Gastroesophageal sphincter (tissue), 4 donors: ENCODE measurements around the gene FBXW5. TPM values are rescaled to one million over a fixed set of nuclear protein-coding genes. Genes with fewer than 3 reads are reported as not detected.

Experiments used
- ATAC-seq: fragments of 150-250 bp; one replicate; pipeline ENCODE4 v1.9.1; 2016; ENCODE audit warnings: mild to moderate bottlenecking, moderate library complexity
- H3K27ac ChIP-seq, 4 donors: fragments of 200-600 bp; sonication (generic) in 3 of 4; 1 replicate in 3 of 4; 2 replicates in 1 of 4; pipeline ENCODE4 v1.5.1; 2016 to 2019
- H3K27me3 ChIP-seq: fragments of 200-600 bp; sonication (generic); one replicate; pipeline ENCODE4 v1.5.1; 2019
- H3K36me3 ChIP-seq, 2 donors: fragments of 200-600 bp; sonication (generic); one replicate each; pipeline ENCODE4 v1.5.1; 2019; ENCODE audit warnings: control low read depth in 1 of 2
- H3K4me1 ChIP-seq, 3 donors: fragments of 200-600 bp; sonication (generic); 1 replicate in 2 of 3; 2 replicates in 1 of 3; pipeline ENCODE4 v1.5.1; 2016 to 2019; ENCODE audit warnings: control low read depth in 2 of 3
- H3K4me3 ChIP-seq, 2 donors: fragments of 200-600 bp; sonication (generic); one replicate each; pipeline ENCODE4 v1.5.1; 2019; ENCODE audit warnings: mild to moderate bottlenecking in 1 of 2, moderate library complexity in 1 of 2
- H3K9me3 ChIP-seq, 3 donors: fragments of 200-600 bp; sonication (generic); one replicate each; pipeline ENCODE4 v1.5.1; 2017 to 2019; ENCODE audit warnings: control low read depth in 2 of 3
- CTCF ChIP-seq, 4 experiments: fragments of 200-600 bp in 2 of 4; fragments of 450-650 bp in 2 of 4; sonication (generic) in 1 of 4; IDR thresholded peaks; one replicate each; pipeline ENCODE4 v1.5.1; 2017 to 2019; ENCODE audit warnings: antibody characterized with exemption in 4 of 4, mild to moderate bottlenecking in 2 of 4, moderate library complexity in 2 of 4
- EP300 ChIP-seq: sonication (generic); formaldehyde crosslinking; IDR thresholded peaks from one replicate; pipeline ENCODE4 v1.6.1; 2017; ENCODE audit warnings: antibody characterized with exemption, mild to moderate bottlenecking
- POLR2A ChIP-seq, 2 donors: fragments of 450-650 bp; IDR thresholded peaks; one replicate each; pipeline ENCODE4 v1.6.1; 2017; ENCODE audit warnings: antibody characterized with exemption in 2 of 2, mild to moderate bottlenecking in 2 of 2, moderate library complexity in 1 of 2
- POLR2AphosphoS5 ChIP-seq: sonication (generic); formaldehyde crosslinking; IDR thresholded peaks from one replicate; pipeline ENCODE4 v1.6.1; 2017; ENCODE audit warnings: antibody characterized with exemption
- WGBS, 2 donors: methylation state at CpG; one replicate each; pipeline ENCODE4 v1.1.5; 2018; ENCODE audit warnings: low coverage in 1 of 2; 5-methylcytosine and 5-hydroxymethylcytosine counted together
- total RNA-seq, 4 donors: library from RNA; depleted of rRNA; stranded (reverse); fragments of >200 nt; gene quantifications; one replicate each; pipeline ENCODE4 v1.1.0, GENCODE V29; 2016

The FBXW5 gene
- total RNA-seq, 4 donors from 2014 or later = 171 to 310 (median 236) TPM

DNA sequence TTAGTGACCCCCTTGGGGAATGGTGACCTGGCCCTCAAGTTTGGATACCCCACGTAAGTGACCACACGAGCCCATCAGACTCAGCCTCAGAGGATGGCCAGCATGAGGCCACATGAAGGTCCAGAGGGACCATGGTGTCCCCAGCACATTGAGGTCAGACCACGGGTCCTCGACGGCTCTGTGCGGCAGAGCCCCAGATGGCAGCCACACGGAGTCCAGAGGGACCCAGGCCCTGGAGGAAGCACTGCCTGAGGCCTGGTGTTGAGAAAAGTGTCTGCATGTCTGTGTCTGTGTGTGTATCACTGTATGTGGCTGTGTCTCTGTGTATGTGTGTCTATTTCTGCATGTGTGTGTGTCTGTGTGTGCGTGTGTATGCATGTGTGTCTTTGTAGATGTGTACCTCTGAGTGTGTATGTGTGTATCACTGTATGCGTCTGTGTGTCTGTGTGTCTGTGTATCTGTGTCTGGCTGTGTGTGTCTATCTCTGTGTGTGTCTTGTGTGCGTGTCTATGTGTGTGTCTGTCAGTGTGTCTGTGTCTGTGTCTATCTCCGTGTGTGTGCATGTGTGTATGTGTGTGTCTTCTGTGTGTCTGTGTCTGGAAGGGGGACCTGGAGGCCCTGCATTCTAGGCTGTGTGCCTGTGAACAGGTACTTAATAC lies 39.2 kb upstream of the FBXW5 start:
- TF ChIP-seq POLR2A (IDR thresholded peaks at IDR 0.05) = no peak
- no peak for TF ChIP-seq POLR2AphosphoS5
- TF ChIP-seq CTCF (IDR thresholded peaks at IDR 0.05) = no peak
- no peak for TF ChIP-seq EP300
- Histone ChIP-seq H3K36me3 (no peaks in the 10 kb centered on the region), H3K4me1 (peaks cover 0 to 18% (median 0%) of the 10 kb centered on the region in 3 donors), H3K9me3 (no peaks in the 10 kb centered on the region), H3K27ac (no peak overlapping the region), H3K4me3 (no peak overlapping the region), H3K27me3 (peaks cover 70% of the 10 kb centered on the region)
- no peak for ATAC-seq
- WGBS, 2 donors = 50 to 62% methylated on average over 2 to 3 of the region's 11 CpGs

DNA sequence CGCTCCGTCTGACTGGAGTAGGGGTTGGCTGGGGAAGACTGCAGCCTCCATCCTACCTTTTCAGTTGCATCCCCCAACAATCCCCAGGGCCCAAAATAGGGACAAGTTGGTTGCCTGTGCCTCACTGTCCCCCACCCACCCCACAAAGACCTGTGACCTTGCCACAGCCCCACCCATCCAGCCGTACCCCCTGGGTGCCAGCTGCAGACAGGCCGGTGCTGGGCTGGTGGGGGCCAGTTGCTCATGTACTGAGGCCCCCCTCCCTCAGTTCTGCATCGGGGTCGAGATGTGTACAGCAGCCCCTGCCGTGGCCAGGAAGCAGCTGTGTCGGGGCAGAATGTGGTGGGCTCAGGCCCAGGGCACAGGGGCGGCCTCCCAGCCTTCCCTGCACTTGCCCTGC lies 38.6 kb upstream of the FBXW5 start:
- Histone ChIP-seq H3K4me3 (no peak overlapping the region), H3K27ac (no peak overlapping the region), H3K27me3 (peaks cover 73% of the 10 kb centered on the region), H3K4me1 (peaks cover 0 to 22% (median 1%) of the 10 kb centered on the region in 3 donors), H3K36me3 (no peaks in the 10 kb centered on the region), H3K9me3 (no peaks in the 10 kb centered on the region)
- no peak for ATAC-seq
- TF ChIP-seq POLR2A (IDR thresholded peaks at IDR 0.05) = no peak
- no peak for TF ChIP-seq EP300
- TF ChIP-seq POLR2AphosphoS5 = no peak
- TF ChIP-seq CTCF (IDR thresholded peaks at IDR 0.05) = no peak
- 100% methylated on average over 2 of the region's 9 CpGs; no CpG with 5 or more reads in 1 of the 2 donors for WGBS, 2 donors

DNA sequence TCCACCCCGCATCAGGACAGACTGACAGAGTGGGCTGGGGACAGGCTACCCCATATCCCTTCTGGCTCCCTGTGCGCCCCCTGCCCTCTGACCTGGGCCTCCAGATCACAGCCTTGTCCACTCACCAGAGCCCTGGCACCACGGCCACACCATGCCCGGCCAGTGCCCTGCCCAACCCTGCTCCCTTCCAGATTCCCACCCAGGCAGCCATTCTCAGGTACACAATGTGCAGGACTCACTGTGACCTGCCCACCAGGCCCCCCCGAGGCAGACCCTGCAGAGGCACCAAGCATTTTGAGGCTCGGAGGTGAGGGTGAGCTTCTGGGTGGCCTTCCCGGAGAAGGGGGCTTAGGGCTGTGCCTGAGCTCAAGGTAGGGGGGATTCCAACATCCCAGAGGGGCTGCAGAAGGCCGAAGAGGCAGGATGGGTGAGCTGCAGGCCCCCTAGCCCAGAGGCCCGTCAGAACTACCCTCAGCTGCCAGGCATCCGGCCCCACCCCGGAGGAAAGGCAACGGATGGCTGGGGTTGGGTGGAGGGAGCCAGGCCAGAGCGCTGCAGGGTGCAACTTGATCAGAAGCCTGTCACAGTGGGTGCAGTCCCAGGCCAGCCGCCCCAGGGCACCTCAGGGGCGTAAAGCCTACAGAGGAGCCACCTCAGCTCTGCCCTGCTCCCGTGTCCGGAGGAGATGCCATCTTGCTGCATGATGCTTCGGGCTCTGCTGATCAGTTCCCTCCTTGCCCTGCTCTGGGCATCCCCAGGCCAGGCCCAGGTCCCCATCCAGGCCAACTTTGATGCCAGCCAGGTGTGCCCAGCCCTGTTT lies 37.9 kb upstream of the FBXW5 start, which contains the start of gene LCNL1:
Gene LCNL1, plus strand, starts transcription at position 762 of the 820 bp plus-strand sequence. CDS start 594 bp downstream, outside the sequence.
- peaks cover 0 to 29% (median 7%) of the 10 kb centered on the region in 3 donors for H3K4me1 ChIP-seq
- peak within 1 kb of the TSS in 2 of 4 donors; percentile 35 to 38 for H3K27ac ChIP-seq
- no peak for ATAC-seq
- H3K4me3 ChIP-seq = no peak within 1 kb of the TSS
- 83 to 87% methylated on average over 3 to 4 of the region's 18 CpGs for WGBS, 2 donors
- TF ChIP-seq POLR2AphosphoS5 (no peak), CTCF (IDR thresholded peaks at IDR 0.05) (no peak), POLR2A (IDR thresholded peaks at IDR 0.05) (no peak), EP300 (no peak)
- peaks cover 80% of the 10 kb centered on the region for H3K27me3 ChIP-seq
- H3K36me3 ChIP-seq = no peaks in the 10 kb centered on the region
- H3K9me3 ChIP-seq = no peaks in the 10 kb centered on the region

DNA sequence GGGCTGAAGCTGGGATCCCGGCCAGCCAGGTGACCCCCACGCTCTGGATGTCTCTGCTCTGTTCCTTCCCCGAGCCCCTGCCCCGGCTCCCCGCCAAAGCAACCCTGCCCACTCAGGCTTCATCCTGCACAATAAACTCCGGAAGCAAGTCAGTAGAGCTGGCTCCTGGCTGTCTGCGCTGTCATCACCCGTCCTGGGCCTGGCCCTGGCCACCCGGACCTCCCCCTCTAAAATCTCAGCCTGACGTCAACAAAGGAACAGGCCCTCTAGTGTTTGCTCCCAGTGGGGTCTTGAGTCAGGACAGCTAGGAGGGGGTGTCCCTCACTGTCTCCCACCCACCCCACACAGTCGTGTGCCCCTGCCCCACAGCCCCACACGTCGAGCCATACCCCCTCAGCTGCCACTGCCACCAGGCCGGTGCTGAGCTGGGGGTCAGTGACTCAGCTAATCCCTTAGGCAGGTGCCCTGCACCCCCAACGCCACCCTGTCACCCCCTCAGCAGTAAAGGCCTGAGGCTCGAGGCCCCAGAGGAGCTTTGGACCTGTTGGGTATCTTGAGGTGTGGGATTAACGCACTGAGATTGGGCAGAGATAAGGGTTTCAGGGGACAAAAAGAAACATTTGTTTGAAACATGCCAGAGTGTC lies 37.2 kb upstream of the FBXW5 start:
- 57% methylated on average over 1 of the region's 17 CpGs; no CpG with 5 or more reads in 1 of the 2 donors for WGBS, 2 donors
- Histone ChIP-seq H3K4me1 (peaks cover 0 to 37% (median 7%) of the 10 kb centered on the region in 3 donors), H3K4me3 (no peak overlapping the region), H3K27ac (peak overlapping the region in 3 of 4 donors; percentile 17 to 45 (median 38)), H3K27me3 (peaks cover 77% of the 10 kb centered on the region), H3K36me3 (no peaks in the 10 kb centered on the region), H3K9me3 (no peaks in the 10 kb centered on the region)
- TF ChIP-seq EP300 (no peak), POLR2AphosphoS5 (no peak), POLR2A (IDR thresholded peaks at IDR 0.05) (no peak), CTCF (IDR thresholded peaks at IDR 0.05) (no peak)
- ATAC-seq = no peak
